ENCODE results near the gene WDFY3.

Gene WDFY3

GRCh38 chr4:84966382-84967242 lies at the start of gene WDFY3:
WDFY3 (minus strand) TSS chr4:84966690; CDS start chr4:84860591, 106,099 bp downstream.
- peak; percentile 76 for DNase-seq

GRCh38 chr4:85005865-85006377 lies 39.4 kb upstream of the WDFY3 start:
- no peak for DNase-seq

- no peak for DNase-seq
Measured at GRCh38 chr4:85000343-85000742, 33.9 kb upstream of the WDFY3 start.

GRCh38 chr4:84995386-84995785 lies 28.9 kb upstream of the WDFY3 start:
- DNase-seq = no peak

- DNase-seq = no peak
Measured at GRCh38 chr4:84994280-84994679, 27.8 kb upstream of the WDFY3 start.

- DNase-seq = no peak
Measured at GRCh38 chr4:84985952-84986351, 19.5 kb upstream of the WDFY3 start.

- no peak for DNase-seq
Measured at GRCh38 chr4:84977396-84977795, 10.9 kb upstream of the WDFY3 start.

GRCh38 chr4:84973856-84974255 lies 7.4 kb upstream of the WDFY3 start:
- DNase-seq = no peak

- DNase-seq = peak; percentile 59
Measured at GRCh38 chr4:84971319-84971932, 4.9 kb upstream of the WDFY3 start.

GRCh38 chr4:84968925-84969324 lies 2.4 kb upstream of the WDFY3 start:
- no peak for DNase-seq

- no peak for DNase-seq
Measured at GRCh38 chr4:84967243-84967690, 777 bp upstream of the WDFY3 start.

GRCh38 chr4:84965553-84966381 lies 723 bp downstream of the WDFY3 start:
- peak; percentile 10 for DNase-seq

- no peak for DNase-seq
Measured at GRCh38 chr4:84964995-84965552, 1.4 kb downstream of the WDFY3 start.

- DNase-seq = no peak
Measured at GRCh38 chr4:84962102-84962501, 4.4 kb downstream of the WDFY3 start.

GRCh38 chr4:84958434-84958833 lies 8.1 kb downstream of the WDFY3 start:
- no peak for DNase-seq

GRCh38 chr4:84957514-84958420 lies 8.7 kb downstream of the WDFY3 start:
- DNase-seq = no peak

- no peak for DNase-seq
Measured at GRCh38 chr4:84956014-84956413, 10.5 kb downstream of the WDFY3 start.

GRCh38 chr4:84954982-84955567 lies 11.4 kb downstream of the WDFY3 start:
- DNase-seq = no peak

- no peak for DNase-seq
Measured at GRCh38 chr4:84952776-84953175, 13.7 kb downstream of the WDFY3 start.

GRCh38 chr4:84952004-84952403 lies 14.5 kb downstream of the WDFY3 start:
- no peak for DNase-seq

GRCh38 chr4:84948056-84948455 lies 18.4 kb downstream of the WDFY3 start:
- no peak for DNase-seq
